ENCODE results near the gene RNF112. TPM values are rescaled to one million over a fixed set of nuclear protein-coding genes. Genes with fewer than 3 reads are reported as not detected.

Gene RNF112
- total and polyA plus RNA-seq, 2 of the 13 experiments (the other 11 are each of a cell fraction or from before 2014, with no cell fraction given) = 0.05 TPM; not detected in 1

GRCh38 chr17:19421926-19422325 lies 10.9 kb downstream of the RNF112 start:
- CTCF ChIA-PET (ENCODE audit: low intra/inter-chr PET ratio, low total read pairs) = no interaction called here
- FAIRE-seq (no peak), ATAC-seq (no peak), DNase-seq (ENCODE audit: low spot score) (no peak)
- Histone ChIP-seq H3K27ac (ENCODE audit: extremely low read length, insufficient read depth, low read length) (no peak overlapping the region), H3K4me2 (ENCODE audit: low read depth, low read length) (no peak overlapping the region), H3K36me3 (replicated peaks in 1 of 2; ENCODE audit: control insufficient read depth in 1 of 2, insufficient read depth in 2 of 2, low read length in 2 of 2) (no peaks in the 10 kb centered on the region), H3K27me3 (ENCODE audit: control insufficient read depth in 1 of 2, insufficient read depth in 2 of 2, low read length in 2 of 2) (peaks cover 1 to 11% of the 10 kb centered on the region in 2 experiments), H3K9ac (ENCODE audit: insufficient read depth, low read depth, low read length) (no peak overlapping the region), H4K20me1 (ENCODE audit: insufficient read depth, low read length) (no peaks in the 10 kb centered on the region), H3K4me1 (ENCODE audit: insufficient read depth, low read length) (peaks cover 7% of the 10 kb centered on the region), H3K9me3 (ENCODE audit: low read length) (no peaks in the 10 kb centered on the region), H3K4me3 (replicated peaks in 1 of 3; ENCODE audit: insufficient read depth in 1 of 3, low read depth in 2 of 3, low read length in 3 of 3) (no peak overlapping the region), H3K79me2 (ENCODE audit: insufficient read depth, low read length) (no peaks in the 10 kb centered on the region), H2AFZ (ENCODE audit: low read length) (no peak overlapping the region)
- POLR2A ChIA-PET = interaction anchor here (0.9 kb wide), 1 partner anchor 44 kb away, joined by 4 read pairs; no protein-coding TSS in a partner anchor
- BruUV-seq (replicated peaks) = no TSS peak
- WGBS (ENCODE audit: low lambda C conversion rate) = 64% methylated on average over 6 of the region's 6 CpGs
- TF ChIP-seq ZNF280B (CRISPR knock-in tag; IDR thresholded peaks at IDR 0.05; ENCODE audit: borderline replicate concordance) (no peak), ZNF614 (CRISPR knock-in tag; IDR thresholded peaks at IDR 0.05; ENCODE audit: borderline replicate concordance) (no peak), YEATS2 (CRISPR knock-in tag; IDR thresholded peaks at IDR 0.05; ENCODE audit: borderline replicate concordance) (no peak), REST (IDR thresholded peaks at IDR 0.05; ENCODE audit: borderline replicate concordance in 1 of 2, low read depth in 1 of 2, low read length in 2 of 2) (no peak), SIN3B (IDR thresholded peaks at IDR 0.05; ENCODE audit: low read length) (no peak), BRCA1 (CRISPR knock-in tag; IDR thresholded peaks at IDR 0.05) (no peak), KDM1A (CRISPR knock-in tag; IDR thresholded peaks at IDR 0.05) (no peak), ZNF317 (CRISPR knock-in tag; IDR thresholded peaks at IDR 0.05) (no peak), ZSCAN31 (CRISPR knock-in tag; IDR thresholded peaks at IDR 0.05; ENCODE audit: low read depth) (no peak), ZNF790 (CRISPR knock-in tag; IDR thresholded peaks at IDR 0.05; ENCODE audit: borderline replicate concordance) (no peak), IRF9 (CRISPR knock-in tag; IDR thresholded peaks at IDR 0.05; ENCODE audit: borderline replicate concordance) (no peak), ZNF607 (CRISPR knock-in tag; IDR thresholded peaks at IDR 0.05; ENCODE audit: borderline replicate concordance) (no peak), PHF8 (CRISPR knock-in tag; IDR thresholded peaks at IDR 0.05) (no peak)
- in situ Hi-C loops (cut with HindIII; ENCODE audit: extremely low pct_ligation_motif_present, low pct_unique_long_range_greater_than_20kb) = no loop called here
- intact Hi-C loops (cut with micrococcal nuclease; ENCODE audit: unreplicated experiment) = no loop called here

All from HepG2 (cell line).